ENCODE results near the gene TRIM44. TPM values are rescaled to one million over a fixed set of nuclear protein-coding genes. Genes with fewer than 3 reads are reported as not detected.
"Not testable (repeated sequence)": the region's sequence is repeated elsewhere in the genome, so short reads cannot be mapped to it uniquely, and the experiment has no call there.

The TRIM44 gene
- total RNA-seq, 3 donors from 2014 or later: 43.0 to 83.6 (median 43.9) TPM

- TF ChIP-seq, protein P1, sequence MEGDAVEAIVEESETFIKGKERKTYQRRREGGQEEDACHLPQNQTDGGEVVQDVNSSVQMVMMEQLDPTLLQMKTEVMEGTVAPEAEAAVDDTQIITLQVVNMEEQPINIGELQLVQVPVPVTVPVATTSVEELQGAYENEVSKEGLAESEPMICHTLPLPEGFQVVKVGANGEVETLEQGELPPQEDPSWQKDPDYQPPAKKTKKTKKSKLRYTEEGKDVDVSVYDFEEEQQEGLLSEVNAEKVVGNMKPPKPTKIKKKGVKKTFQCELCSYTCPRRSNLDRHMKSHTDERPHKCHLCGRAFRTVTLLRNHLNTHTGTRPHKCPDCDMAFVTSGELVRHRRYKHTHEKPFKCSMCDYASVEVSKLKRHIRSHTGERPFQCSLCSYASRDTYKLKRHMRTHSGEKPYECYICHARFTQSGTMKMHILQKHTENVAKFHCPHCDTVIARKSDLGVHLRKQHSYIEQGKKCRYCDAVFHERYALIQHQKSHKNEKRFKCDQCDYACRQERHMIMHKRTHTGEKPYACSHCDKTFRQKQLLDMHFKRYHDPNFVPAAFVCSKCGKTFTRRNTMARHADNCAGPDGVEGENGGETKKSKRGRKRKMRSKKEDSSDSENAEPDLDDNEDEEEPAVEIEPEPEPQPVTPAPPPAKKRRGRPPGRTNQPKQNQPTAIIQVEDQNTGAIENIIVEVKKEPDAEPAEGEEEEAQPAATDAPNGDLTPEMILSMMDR (IDR thresholded peaks at IDR 0.05): no peak
- intact Hi-C loops (cut with DNase I, micrococcal nuclease): no loop called here
- Histone ChIP-seq H3K36me3 (ENCODE audit: low read depth) (no peaks in the 10 kb centered on the region), H3K9me3 (no peaks in the 10 kb centered on the region), H3K4me3 (no peak overlapping the region), H3K4me1 (ENCODE audit: low read depth) (no peaks in the 10 kb centered on the region)
- DNase-seq (no peak), ATAC-seq (no peak)
Measured at GRCh38 chr11:35825386-35825785, 162.8 kb downstream of the TRIM44 start.

- no peak overlapping the region for H3K4me3 ChIP-seq
- ATAC-seq (no peak), DNase-seq (no peak)
- no peaks in the 10 kb centered on the region for H3K36me3 ChIP-seq (ENCODE audit: low read depth)
- H3K4me1 ChIP-seq (ENCODE audit: low read depth): no peaks in the 10 kb centered on the region
- TF ChIP-seq, protein P1 (IDR thresholded peaks at IDR 0.05): no peak
- intact Hi-C loops (cut with DNase I, micrococcal nuclease): no loop called here
- no peaks in the 10 kb centered on the region for H3K9me3 ChIP-seq
Measured at GRCh38 chr11:35826006-35826405, 163.4 kb downstream of the TRIM44 start.

DNA sequence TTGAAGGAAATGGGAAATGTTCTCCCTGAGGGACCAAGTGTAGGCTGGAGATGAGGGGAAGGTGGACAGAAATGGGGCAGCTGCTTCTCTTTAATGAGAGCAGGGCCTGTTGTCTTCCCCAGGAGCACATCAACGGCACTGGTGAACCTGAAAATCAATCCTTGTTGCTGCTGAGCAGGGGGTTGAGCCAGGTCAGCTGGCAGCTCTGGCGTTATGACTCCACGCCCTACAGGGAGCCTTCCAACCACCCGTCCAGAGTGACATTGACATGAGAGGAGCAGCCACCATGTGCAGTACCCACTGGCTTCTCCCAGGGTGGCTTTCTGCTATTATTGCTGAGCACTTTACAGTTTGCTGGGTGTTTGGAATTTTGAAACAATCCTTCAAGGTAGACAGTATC, 164.4 kb downstream of the TRIM44 start:
- Histone ChIP-seq H3K4me1 (ENCODE audit: low read depth) (no peaks in the 10 kb centered on the region), H3K36me3 (ENCODE audit: low read depth) (no peaks in the 10 kb centered on the region), H3K4me3 (no peak overlapping the region), H3K9me3 (no peaks in the 10 kb centered on the region)
- intact Hi-C loops (cut with DNase I, micrococcal nuclease): no loop called here
- DNase-seq: no peak
- TF ChIP-seq, protein P1 (IDR thresholded peaks at IDR 0.05): no peak
- no peak for ATAC-seq

- DNase-seq (no peak), ATAC-seq (no peak)
- H3K36me3 ChIP-seq (ENCODE audit: low read depth): no peaks in the 10 kb centered on the region
- TF ChIP-seq, protein P1 (IDR thresholded peaks at IDR 0.05): no peak
- intact Hi-C loops (cut with DNase I, micrococcal nuclease): no loop called here
- no peaks in the 10 kb centered on the region for H3K4me1 ChIP-seq (ENCODE audit: low read depth)
- H3K4me3 ChIP-seq: no peak overlapping the region
- no peaks in the 10 kb centered on the region for H3K9me3 ChIP-seq
Measured at GRCh38 chr11:35836205-35836604, 173.6 kb downstream of the TRIM44 start.

DNA sequence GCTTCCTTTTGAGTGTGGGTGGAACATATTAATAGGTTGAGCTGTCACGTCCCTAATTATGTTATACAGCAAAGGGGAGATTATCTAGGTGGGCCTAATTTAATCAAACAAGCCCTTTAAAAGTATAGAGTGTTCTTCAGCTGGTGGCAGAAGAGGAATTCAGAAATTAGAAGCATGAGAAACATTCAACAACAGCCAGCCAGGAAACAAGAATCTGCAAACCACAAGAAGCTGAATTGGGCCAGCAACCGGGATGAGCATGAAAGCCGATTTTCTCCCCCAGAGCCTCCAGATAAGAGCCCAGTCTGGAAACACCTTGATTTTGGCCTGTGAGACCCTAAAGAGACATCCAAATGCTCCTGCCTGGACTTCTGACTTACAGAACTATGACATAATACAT, 175.5 kb downstream of the TRIM44 start:
- intact Hi-C loops (cut with DNase I, micrococcal nuclease): no loop called here
- no peak for ATAC-seq

GRCh38 chr11:35838697-35839367, 176.3 kb downstream of the TRIM44 start:
- H3K4me1 ChIP-seq (ENCODE audit: low read depth); DNase-seq; ATAC-seq; H3K4me3 ChIP-seq; H3K9me3 ChIP-seq; H3K36me3 ChIP-seq (ENCODE audit: low read depth); intact Hi-C loops (cut with DNase I, micrococcal nuclease): not testable (repeated sequence)

More for the DNA sequence above, 175.5 kb downstream of the TRIM44 start:
- Histone ChIP-seq H3K4me3 (no peak overlapping the region), H3K36me3 (ENCODE audit: low read depth) (no peaks in the 10 kb centered on the region), H3K4me1 (ENCODE audit: low read depth) (no peaks in the 10 kb centered on the region), H3K9me3 (no peaks in the 10 kb centered on the region)
- TF ChIP-seq, protein P1 (IDR thresholded peaks at IDR 0.05): no peak
- DNase-seq: no peak
